Type B pancreatic cell (in vitro differentiated cells): ENCODE results near the gene ORM1. TPM values are rescaled to one million over a fixed set of nuclear protein-coding genes. Genes with fewer than 3 reads are reported as not detected.

Experiments used
- DNase-seq: peaks from one replicate; pipeline ENCODE4 v3.0.0; 2021; ENCODE audit warnings: mixed read lengths; ENCODE audit not compliant: unreplicated experiment; ENCODE audit errors: extremely low spot score
- H3K27ac Mint-ChIP-seq: 2 replicates; pipeline ENCODE4 v1.8.0; 2021; ENCODE audit warnings: mild to moderate bottlenecking, mixed read lengths
- H3K27me3 Mint-ChIP-seq: 2 replicates; pipeline ENCODE4 v1.8.0; 2021; ENCODE audit warnings: mixed read lengths
- H3K36me3 Mint-ChIP-seq: 2 replicates; pipeline ENCODE4 v1.8.0; 2021; ENCODE audit warnings: mixed read lengths
- H3K4me1 Mint-ChIP-seq: one replicate; pipeline ENCODE4 v1.8.0; 2021; ENCODE audit warnings: mixed read lengths; ENCODE audit not compliant: unreplicated experiment
- H3K4me3 Mint-ChIP-seq: 2 replicates; pipeline ENCODE4 v1.8.0; 2021; ENCODE audit warnings: mild to moderate bottlenecking, mixed read lengths
- H3K9me3 Mint-ChIP-seq: 2 replicates; pipeline ENCODE4 v1.8.0; 2021; ENCODE audit warnings: mixed read lengths
- total RNA-seq: library from RNA; stranded (reverse); gene quantifications from 2 replicates; pipeline ENCODE4 v1.2.1, GENCODE V29; 2021; ENCODE audit warnings: low replicate concordance
- TF ChIP-seq, protein P1 (sequence below): fragments of 200-600 bp; sonication (generic); conservative IDR thresholded peaks from 2 replicates; pipeline ENCODE4 v1.5.0; 2021; ENCODE audit warnings: antibody characterized with exemption, mild to moderate bottlenecking

The ORM1 gene
- total RNA-seq, 1 donor from 2014 or later, result 0.65 TPM

DNA sequence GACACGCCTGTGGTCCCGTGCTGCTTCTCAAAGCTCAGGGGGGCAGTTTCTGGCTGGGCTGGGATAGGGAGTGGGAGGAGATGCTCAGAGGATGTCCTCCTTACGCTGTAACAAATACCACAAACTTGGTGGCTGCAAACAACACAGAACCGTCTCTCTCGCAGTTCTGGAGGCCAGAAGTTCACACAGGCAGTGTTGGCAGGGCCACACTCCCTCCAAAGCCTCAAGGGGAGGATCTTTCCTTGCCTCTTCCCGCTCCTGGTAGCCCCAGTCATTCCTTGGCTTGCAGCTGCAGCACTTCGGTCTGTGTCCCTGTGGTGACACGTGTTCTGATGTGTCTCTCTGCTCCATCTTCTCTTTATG, 10.4 kb upstream of the ORM1 start:
- H3K4me1 Mint-ChIP-seq, result no peaks in the 10 kb centered on the region
- H3K9me3 Mint-ChIP-seq, result no peaks in the 10 kb centered on the region
- H3K4me3 Mint-ChIP-seq, result no peak overlapping the region
- no peak for DNase-seq
- no peaks in the 10 kb centered on the region for H3K27me3 Mint-ChIP-seq
- no peaks in the 10 kb centered on the region for H3K36me3 Mint-ChIP-seq
- no peak overlapping the region for H3K27ac Mint-ChIP-seq
- TF ChIP-seq, protein P1, sequence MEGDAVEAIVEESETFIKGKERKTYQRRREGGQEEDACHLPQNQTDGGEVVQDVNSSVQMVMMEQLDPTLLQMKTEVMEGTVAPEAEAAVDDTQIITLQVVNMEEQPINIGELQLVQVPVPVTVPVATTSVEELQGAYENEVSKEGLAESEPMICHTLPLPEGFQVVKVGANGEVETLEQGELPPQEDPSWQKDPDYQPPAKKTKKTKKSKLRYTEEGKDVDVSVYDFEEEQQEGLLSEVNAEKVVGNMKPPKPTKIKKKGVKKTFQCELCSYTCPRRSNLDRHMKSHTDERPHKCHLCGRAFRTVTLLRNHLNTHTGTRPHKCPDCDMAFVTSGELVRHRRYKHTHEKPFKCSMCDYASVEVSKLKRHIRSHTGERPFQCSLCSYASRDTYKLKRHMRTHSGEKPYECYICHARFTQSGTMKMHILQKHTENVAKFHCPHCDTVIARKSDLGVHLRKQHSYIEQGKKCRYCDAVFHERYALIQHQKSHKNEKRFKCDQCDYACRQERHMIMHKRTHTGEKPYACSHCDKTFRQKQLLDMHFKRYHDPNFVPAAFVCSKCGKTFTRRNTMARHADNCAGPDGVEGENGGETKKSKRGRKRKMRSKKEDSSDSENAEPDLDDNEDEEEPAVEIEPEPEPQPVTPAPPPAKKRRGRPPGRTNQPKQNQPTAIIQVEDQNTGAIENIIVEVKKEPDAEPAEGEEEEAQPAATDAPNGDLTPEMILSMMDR, result no peak

DNA sequence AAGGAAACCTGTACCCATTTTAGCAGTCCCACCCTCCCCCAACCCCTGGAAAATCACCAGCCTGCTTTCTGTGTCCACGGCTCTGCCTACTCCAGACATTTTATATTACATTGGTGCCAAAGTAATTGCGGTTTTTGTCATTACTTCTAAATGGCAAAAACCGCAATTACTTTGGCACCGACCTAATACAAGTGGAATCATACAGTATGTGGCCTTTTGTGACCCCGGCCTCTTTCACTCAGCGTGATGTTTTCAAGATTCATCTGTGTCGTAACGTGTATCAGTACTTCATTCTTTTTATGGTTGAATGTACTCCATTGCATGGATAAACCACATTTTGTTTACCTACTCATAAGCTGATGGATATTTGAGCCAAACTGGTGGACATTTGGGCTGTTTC, 9.7 kb upstream of the ORM1 start:
- Mint-ChIP-seq H3K9me3 (no peaks in the 10 kb centered on the region), H3K27ac (no peak overlapping the region)
- TF ChIP-seq, protein P1, result no peak

DNA sequence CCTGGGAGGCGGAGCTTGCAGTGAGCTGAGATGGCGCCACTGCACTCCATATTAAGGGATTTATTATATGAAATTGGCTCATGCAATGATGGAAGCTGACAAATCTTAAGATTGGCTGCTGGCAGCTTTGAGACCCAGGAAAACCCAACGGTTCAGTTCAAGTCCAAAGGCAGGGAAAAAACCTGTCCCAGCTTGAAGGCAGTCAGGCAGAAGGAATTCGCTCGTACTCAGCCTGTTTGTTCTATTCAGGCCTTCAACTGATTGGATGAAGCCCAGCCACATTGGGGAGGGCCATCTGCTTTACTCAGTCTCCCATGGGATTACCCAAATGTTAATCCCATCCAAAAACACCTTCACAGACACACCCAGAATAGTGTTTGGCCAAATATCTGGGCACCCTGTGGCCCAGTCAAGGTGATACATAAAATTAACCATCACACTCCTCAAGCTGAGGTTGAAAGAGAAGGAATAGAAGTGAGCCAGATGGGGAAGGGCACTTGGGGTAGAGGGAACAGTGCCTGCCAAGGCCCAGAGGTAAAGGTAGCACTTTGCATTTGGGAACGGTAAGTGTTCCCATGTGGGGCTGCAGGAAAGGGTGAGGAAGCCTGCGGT, 8.5 kb upstream of the ORM1 start:
- Mint-ChIP-seq H3K36me3 (no peaks in the 10 kb centered on the region), H3K27ac (no peak overlapping the region), H3K4me3 (no peak overlapping the region), H3K27me3 (no peaks in the 10 kb centered on the region), H3K4me1 (no peaks in the 10 kb centered on the region), H3K9me3 (no peaks in the 10 kb centered on the region)
- peak; percentile 47 for DNase-seq
- TF ChIP-seq, protein P1, result no peak

More for the DNA sequence above, 9.7 kb upstream of the ORM1 start:
- no peaks in the 10 kb centered on the region for H3K4me1 Mint-ChIP-seq
- no peaks in the 10 kb centered on the region for H3K27me3 Mint-ChIP-seq
- no peak overlapping the region for H3K4me3 Mint-ChIP-seq
- no peaks in the 10 kb centered on the region for H3K36me3 Mint-ChIP-seq
- DNase-seq, result no peak

DNA sequence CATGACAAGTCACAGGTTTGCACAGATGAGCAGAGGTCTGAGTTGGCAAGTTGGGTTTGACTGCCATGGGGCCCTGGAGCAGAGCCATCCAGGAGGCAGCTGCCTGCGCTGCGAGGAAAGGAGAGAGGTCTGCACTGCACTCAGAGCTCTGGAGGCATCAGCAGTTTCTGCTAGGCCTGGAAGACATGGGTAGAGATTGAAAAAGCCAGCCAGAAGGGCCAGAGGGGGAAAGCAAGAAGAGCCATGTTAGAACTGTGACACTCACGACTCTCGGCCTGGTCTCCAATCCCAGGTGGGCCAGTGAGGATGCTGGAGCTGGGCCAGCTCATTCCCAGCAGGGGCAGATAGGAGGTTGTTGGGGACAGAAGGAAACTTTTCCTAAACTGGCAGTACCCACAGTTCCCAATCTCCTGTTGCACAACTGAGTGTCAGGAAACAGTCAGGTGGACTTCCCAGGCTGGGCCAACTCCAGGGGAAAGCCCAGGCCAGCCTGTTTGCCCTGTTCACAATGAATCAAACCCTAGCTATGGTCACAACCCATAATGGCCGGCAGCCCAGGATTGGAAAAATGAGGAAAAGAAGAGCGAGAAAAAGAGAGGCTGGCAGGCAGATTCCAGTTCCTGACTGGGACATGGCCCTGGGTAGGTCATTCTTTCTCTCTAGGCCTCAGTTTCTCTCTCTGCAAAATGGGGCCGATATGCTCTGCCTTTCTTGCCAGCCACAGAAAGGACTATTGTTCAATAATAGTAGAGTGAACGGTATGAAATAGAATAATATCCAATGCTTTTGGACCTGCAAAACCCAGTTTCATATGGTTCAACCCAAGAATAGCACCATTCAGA, 7.8 kb upstream of the ORM1 start:
- no peaks in the 10 kb centered on the region for H3K4me1 Mint-ChIP-seq
- TF ChIP-seq, protein P1, result no peak
- H3K27me3 Mint-ChIP-seq, result no peaks in the 10 kb centered on the region
- peak; percentile 45 for DNase-seq
- H3K9me3 Mint-ChIP-seq, result no peaks in the 10 kb centered on the region
- H3K36me3 Mint-ChIP-seq, result no peaks in the 10 kb centered on the region
- no peak overlapping the region for H3K27ac Mint-ChIP-seq
- H3K4me3 Mint-ChIP-seq, result no peak overlapping the region

DNA sequence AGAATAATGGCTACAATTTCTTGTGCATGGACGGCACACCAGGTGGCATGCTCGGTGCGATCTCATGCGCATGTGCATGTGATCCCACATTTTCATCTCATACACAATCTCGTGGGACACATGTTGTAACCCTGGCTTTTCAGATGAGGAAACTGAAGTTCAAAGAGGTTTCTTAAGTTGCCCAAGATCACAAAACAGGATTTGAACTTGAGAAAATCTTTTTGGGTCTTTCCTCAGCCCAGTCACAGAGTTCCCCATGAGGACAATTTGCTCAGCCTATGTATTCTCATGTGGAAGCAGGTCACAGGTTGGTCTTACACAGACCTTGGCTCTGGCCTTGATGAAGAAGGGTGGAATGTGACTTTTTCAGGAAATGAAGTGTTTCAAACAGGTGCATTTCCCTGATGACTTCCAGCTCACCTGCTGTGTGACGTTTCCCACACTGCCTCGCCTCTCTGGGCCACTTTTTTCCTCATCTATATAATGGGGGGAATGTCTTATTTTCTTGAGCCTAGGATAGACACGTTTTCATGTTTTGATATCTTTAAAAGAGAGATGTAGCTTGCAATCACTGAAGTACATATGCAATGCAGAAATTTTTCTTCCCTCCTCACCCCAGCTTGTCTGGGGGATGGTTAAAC, 7.1 kb upstream of the ORM1 start:
- no peak overlapping the region for H3K4me3 Mint-ChIP-seq
- no peaks in the 10 kb centered on the region for H3K27me3 Mint-ChIP-seq
- H3K27ac Mint-ChIP-seq, result no peak overlapping the region
- H3K4me1 Mint-ChIP-seq, result no peaks in the 10 kb centered on the region
- H3K36me3 Mint-ChIP-seq, result no peaks in the 10 kb centered on the region
- TF ChIP-seq, protein P1, result no peak
- H3K9me3 Mint-ChIP-seq, result no peaks in the 10 kb centered on the region
- peak; percentile 15 for DNase-seq
